Activated CD4-positive, alpha-beta T cell treated with anti-CD3 and anti-CD28 coated beads, Interleukin-2, amount 10 ng/mL, durations not matched to agents 24 days and 14 days (primary cell): Measurements from ENCODE around the gene NFIB. TPM values are rescaled to one million over a fixed set of nuclear protein-coding genes. Genes with fewer than 3 reads are reported as not detected.

Experiments
- DNase-seq: peaks from one replicate; pipeline ENCODE4 v3.0.0; 2022
- H3K27ac Mint-ChIP-seq: one replicate; pipeline ENCODE4 v1.8.0; 2022; ENCODE audit warnings: mild to moderate bottlenecking, mixed read lengths
- H3K27me3 Mint-ChIP-seq: one replicate; pipeline ENCODE4 v1.8.0; 2022; ENCODE audit warnings: mixed read lengths
- H3K36me3 Mint-ChIP-seq: one replicate; pipeline ENCODE4 v1.8.0; 2022; ENCODE audit warnings: low read depth, mild to moderate bottlenecking, mixed read lengths
- H3K4me1 Mint-ChIP-seq: one replicate; pipeline ENCODE4 v1.8.0; 2021; ENCODE audit warnings: mixed read lengths
- H3K4me3 Mint-ChIP-seq: one replicate; pipeline ENCODE4 v1.8.0; 2022; ENCODE audit warnings: mild to moderate bottlenecking, moderate library complexity, mixed read lengths
- H3K9me3 Mint-ChIP-seq: one replicate; pipeline ENCODE4 v1.8.0; 2021; ENCODE audit warnings: mixed read lengths
- intact Hi-C: fragments of 100-400 bp; cut with micrococcal nuclease; formaldehyde crosslinking; loops from one replicate; pipeline ENCODE4 v1.15.1; 2023
- total RNA-seq: library from RNA; stranded (reverse); gene quantifications from 2 replicates; pipeline ENCODE4 v1.2.3, GENCODE V29; 2022

The NFIB gene
- total RNA-seq, 1 donor from 2014 or later = not detected

DNA sequence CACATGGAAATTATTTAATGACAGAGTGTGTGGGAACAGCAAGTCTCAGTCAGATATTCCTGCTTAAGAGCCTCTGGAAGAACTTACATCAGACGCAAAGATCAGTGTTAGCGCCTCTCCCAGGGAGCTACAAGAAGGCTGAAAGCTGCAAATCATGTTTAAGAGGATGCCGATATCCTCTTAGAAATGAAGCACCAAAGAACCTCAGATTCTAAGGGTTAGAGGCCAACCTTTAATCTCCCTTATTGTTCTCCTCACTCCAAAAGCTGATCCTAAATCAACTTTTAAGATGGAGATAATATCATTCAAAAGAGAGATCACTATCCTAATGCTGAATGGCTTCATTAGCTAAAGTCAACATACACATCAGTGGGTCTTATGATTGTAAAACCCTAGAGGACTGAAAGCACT is 160.6 kb downstream of the NFIB start:
- no peaks in the 10 kb centered on the region for H3K9me3 Mint-ChIP-seq
- no peaks in the 10 kb centered on the region for H3K36me3 Mint-ChIP-seq
- H3K4me1 Mint-ChIP-seq = peaks cover 3% of the 10 kb centered on the region
- DNase-seq = no peak
- intact Hi-C loops = no loop called here
- H3K27me3 Mint-ChIP-seq = peaks cover 2% of the 10 kb centered on the region
- H3K4me3 Mint-ChIP-seq = no peak overlapping the region
- H3K27ac Mint-ChIP-seq = no peak overlapping the region

DNA sequence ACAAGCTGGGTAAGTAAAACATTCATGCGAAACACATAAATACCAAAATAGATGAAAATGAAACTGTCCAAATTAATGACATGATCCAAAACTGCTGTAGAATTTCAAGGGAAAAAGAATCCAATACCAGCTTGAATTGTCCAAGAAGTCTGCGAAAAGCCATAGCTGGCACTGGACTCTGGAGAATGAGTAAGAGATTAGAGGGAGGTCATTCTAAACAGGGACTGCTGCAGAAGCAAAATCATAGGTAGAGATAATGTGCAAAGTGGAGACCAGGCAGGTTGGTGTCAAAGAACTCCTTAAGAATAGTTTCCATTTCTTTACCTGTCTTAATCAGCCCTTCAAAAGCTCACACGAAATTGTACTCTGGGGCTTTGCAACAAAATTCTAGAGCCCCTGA is 162.5 kb downstream of the NFIB start:
- peaks cover 3% of the 10 kb centered on the region for H3K4me1 Mint-ChIP-seq
- no peaks in the 10 kb centered on the region for H3K36me3 Mint-ChIP-seq
- no peak overlapping the region for H3K27ac Mint-ChIP-seq
- no peak for DNase-seq
- no peaks in the 10 kb centered on the region for H3K9me3 Mint-ChIP-seq
- intact Hi-C loops = no loop called here
- H3K4me3 Mint-ChIP-seq = no peak overlapping the region
- no peaks in the 10 kb centered on the region for H3K27me3 Mint-ChIP-seq

- H3K36me3 Mint-ChIP-seq = no peaks in the 10 kb centered on the region
- H3K27me3 Mint-ChIP-seq = no peaks in the 10 kb centered on the region
- no peaks in the 10 kb centered on the region for H3K4me1 Mint-ChIP-seq
- no peak overlapping the region for H3K4me3 Mint-ChIP-seq
- intact Hi-C loops = no loop called here
- H3K9me3 Mint-ChIP-seq = no peaks in the 10 kb centered on the region
- no peak for DNase-seq
- no peak overlapping the region for H3K27ac Mint-ChIP-seq
Measured at GRCh38 chr9:14148501-14149103, 165.3 kb downstream of the NFIB start.

DNA sequence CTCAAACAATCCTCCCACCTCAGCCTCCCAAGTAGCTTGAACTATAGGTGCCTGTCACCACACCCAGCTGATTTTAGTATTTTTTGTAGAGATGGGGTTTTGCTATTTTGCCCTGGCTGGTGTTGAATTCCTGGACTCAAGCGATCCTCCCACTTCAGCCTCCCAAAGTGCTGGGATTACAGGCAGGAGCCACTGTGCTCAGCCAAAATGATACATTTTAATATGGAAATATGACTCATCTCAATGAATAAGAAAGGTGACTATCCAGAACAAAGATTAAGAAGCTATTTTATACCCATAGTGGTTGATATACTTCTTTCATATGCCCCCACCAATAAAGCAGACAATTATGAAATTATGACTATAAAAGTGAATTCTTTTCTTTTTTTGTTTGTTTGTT is 166.2 kb downstream of the NFIB start:
- intact Hi-C loops = no loop called here
- no peak overlapping the region for H3K27ac Mint-ChIP-seq
- H3K27me3 Mint-ChIP-seq = no peaks in the 10 kb centered on the region
- no peak for DNase-seq
- H3K4me3 Mint-ChIP-seq = no peak overlapping the region
- no peaks in the 10 kb centered on the region for H3K36me3 Mint-ChIP-seq
- no peaks in the 10 kb centered on the region for H3K4me1 Mint-ChIP-seq
- no peaks in the 10 kb centered on the region for H3K9me3 Mint-ChIP-seq

- Mint-ChIP-seq H3K4me1 (no peaks in the 10 kb centered on the region), H3K27me3 (no peaks in the 10 kb centered on the region), H3K4me3 (no peak overlapping the region), H3K36me3 (no peaks in the 10 kb centered on the region), H3K9me3 (no peaks in the 10 kb centered on the region), H3K27ac (no peak overlapping the region)
- no peak for DNase-seq
- intact Hi-C loops = no loop called here
Measured at GRCh38 chr9:14146201-14146874, 167.6 kb downstream of the NFIB start.

DNA sequence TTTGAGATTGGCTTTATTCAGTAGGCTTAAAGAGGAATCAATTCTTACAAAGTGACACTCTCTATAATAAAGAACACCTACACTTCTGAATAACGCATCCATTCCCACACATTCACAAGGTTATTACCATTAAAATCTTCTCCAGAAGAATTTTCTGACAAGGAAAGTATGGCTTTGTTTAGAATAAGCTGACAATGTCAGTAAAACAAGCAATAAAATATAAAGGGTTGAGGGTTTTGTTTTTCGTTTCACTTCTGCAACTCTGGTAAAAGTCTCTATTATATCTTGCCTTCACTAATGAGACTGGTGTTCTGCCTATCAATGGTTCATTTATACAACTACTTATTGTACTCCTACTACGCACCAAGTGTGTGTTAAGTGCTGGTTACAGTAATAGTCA is 169.7 kb downstream of the NFIB start:
- Mint-ChIP-seq H3K27ac (no peak overlapping the region), H3K9me3 (no peaks in the 10 kb centered on the region), H3K27me3 (no peaks in the 10 kb centered on the region), H3K4me1 (no peaks in the 10 kb centered on the region), H3K36me3 (no peaks in the 10 kb centered on the region), H3K4me3 (no peak overlapping the region)
- DNase-seq = no peak
- intact Hi-C loops = no loop called here

GRCh38 chr9:14141699-14142098 is 172.2 kb downstream of the NFIB start:
- no peaks in the 10 kb centered on the region for H3K36me3 Mint-ChIP-seq
- H3K27me3 Mint-ChIP-seq = no peaks in the 10 kb centered on the region
- H3K4me1 Mint-ChIP-seq = no peaks in the 10 kb centered on the region
- DNase-seq = no peak
- H3K9me3 Mint-ChIP-seq = no peaks in the 10 kb centered on the region
- no peak overlapping the region for H3K27ac Mint-ChIP-seq
- intact Hi-C loops = no loop called here
- no peak overlapping the region for H3K4me3 Mint-ChIP-seq

- Mint-ChIP-seq H3K27me3 (no peaks in the 10 kb centered on the region), H3K9me3 (no peaks in the 10 kb centered on the region), H3K36me3 (no peaks in the 10 kb centered on the region), H3K4me3 (no peak overlapping the region), H3K4me1 (no peaks in the 10 kb centered on the region), H3K27ac (no peak overlapping the region)
- DNase-seq = no peak
- intact Hi-C loops = no loop called here
Measured at GRCh38 chr9:14140096-14140697, 173.7 kb downstream of the NFIB start.

DNA sequence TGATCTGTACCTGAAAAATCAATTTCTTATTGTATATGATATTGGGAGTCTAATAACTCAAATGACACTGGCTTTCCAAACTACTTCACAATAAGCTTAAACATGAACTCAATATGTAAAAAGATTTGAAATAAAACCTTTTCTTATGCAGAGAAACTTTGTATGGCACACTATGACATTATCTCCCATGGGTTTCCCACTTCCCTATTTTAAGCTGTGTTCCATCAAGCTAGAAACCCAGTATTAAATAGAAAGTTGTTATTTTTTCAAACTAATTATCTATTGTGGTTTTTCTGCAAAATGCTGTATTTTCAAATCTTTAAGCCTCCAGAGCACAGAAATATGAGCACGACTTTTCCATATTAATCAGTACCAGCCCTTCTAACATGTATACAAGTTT is 174.7 kb downstream of the NFIB start:
- Mint-ChIP-seq H3K9me3 (no peaks in the 10 kb centered on the region), H3K4me1 (no peaks in the 10 kb centered on the region), H3K4me3 (no peak overlapping the region), H3K36me3 (no peaks in the 10 kb centered on the region), H3K27ac (no peak overlapping the region), H3K27me3 (no peaks in the 10 kb centered on the region)
- DNase-seq = no peak
- intact Hi-C loops = no loop called here

GRCh38 chr9:14136646-14137370 is 177.1 kb downstream of the NFIB start:
- no peak overlapping the region for H3K4me3 Mint-ChIP-seq
- no peaks in the 10 kb centered on the region for H3K9me3 Mint-ChIP-seq
- H3K27ac Mint-ChIP-seq = no peak overlapping the region
- no peaks in the 10 kb centered on the region for H3K27me3 Mint-ChIP-seq
- no peak for DNase-seq
- intact Hi-C loops = no loop called here
- no peaks in the 10 kb centered on the region for H3K36me3 Mint-ChIP-seq
- H3K4me1 Mint-ChIP-seq = no peaks in the 10 kb centered on the region

GRCh38 chr9:14136047-14136635 is 177.8 kb downstream of the NFIB start:
- Mint-ChIP-seq H3K36me3 (no peaks in the 10 kb centered on the region), H3K27ac (no peak overlapping the region), H3K9me3 (no peaks in the 10 kb centered on the region), H3K4me3 (no peak overlapping the region), H3K4me1 (no peaks in the 10 kb centered on the region), H3K27me3 (no peaks in the 10 kb centered on the region)
- intact Hi-C loops = no loop called here
- no peak for DNase-seq

GRCh38 chr9:14135421-14135820 is 178.5 kb downstream of the NFIB start:
- H3K27me3 Mint-ChIP-seq = no peaks in the 10 kb centered on the region
- DNase-seq = no peak
- no peaks in the 10 kb centered on the region for H3K9me3 Mint-ChIP-seq
- intact Hi-C loops = no loop called here
- no peaks in the 10 kb centered on the region for H3K4me1 Mint-ChIP-seq
- no peaks in the 10 kb centered on the region for H3K36me3 Mint-ChIP-seq
- H3K4me3 Mint-ChIP-seq = no peak overlapping the region
- H3K27ac Mint-ChIP-seq = no peak overlapping the region

GRCh38 chr9:14133394-14133793 is 180.5 kb downstream of the NFIB start:
- Mint-ChIP-seq H3K27me3 (no peaks in the 10 kb centered on the region), H3K27ac (no peak overlapping the region), H3K4me3 (no peak overlapping the region), H3K4me1 (no peaks in the 10 kb centered on the region), H3K36me3 (no peaks in the 10 kb centered on the region), H3K9me3 (no peaks in the 10 kb centered on the region)
- no peak for DNase-seq
- intact Hi-C loops = no loop called here

DNA sequence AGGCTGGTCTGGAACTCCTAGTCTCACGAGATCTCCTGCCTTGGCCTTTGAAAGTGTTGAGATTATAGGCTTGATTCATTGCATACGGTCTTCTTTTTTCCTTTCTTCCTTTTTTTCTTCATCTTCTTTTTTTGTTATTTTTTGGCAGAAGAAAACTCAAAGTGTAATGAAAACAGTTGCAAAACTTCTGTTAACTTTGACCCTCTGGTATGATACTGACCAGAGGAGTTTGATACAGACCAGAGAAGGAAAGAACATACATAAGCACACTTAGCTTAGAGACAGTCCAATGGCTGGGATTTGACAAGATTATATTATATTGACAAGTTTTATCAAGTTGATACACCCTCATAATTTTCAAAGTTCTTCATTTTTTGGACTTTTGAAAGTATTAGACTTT is 181.2 kb downstream of the NFIB start:
- no peaks in the 10 kb centered on the region for H3K36me3 Mint-ChIP-seq
- DNase-seq = no peak
- no peak overlapping the region for H3K4me3 Mint-ChIP-seq
- H3K9me3 Mint-ChIP-seq = no peaks in the 10 kb centered on the region
- H3K27ac Mint-ChIP-seq = no peak overlapping the region
- no peaks in the 10 kb centered on the region for H3K4me1 Mint-ChIP-seq
- intact Hi-C loops = no loop called here
- H3K27me3 Mint-ChIP-seq = no peaks in the 10 kb centered on the region
